HG03520 (cell line): Measurements from ENCODE around the gene ARHGAP22.

Experiments
- ATAC-seq: cut with Tn5 transposase; IDR thresholded peaks from one replicate; pipeline ENCODE4 v1.9.1; 2021; ENCODE audit warnings: mild to moderate bottlenecking, moderate library complexity; ENCODE audit not compliant: unreplicated experiment

The ARHGAP22 gene

DNA sequence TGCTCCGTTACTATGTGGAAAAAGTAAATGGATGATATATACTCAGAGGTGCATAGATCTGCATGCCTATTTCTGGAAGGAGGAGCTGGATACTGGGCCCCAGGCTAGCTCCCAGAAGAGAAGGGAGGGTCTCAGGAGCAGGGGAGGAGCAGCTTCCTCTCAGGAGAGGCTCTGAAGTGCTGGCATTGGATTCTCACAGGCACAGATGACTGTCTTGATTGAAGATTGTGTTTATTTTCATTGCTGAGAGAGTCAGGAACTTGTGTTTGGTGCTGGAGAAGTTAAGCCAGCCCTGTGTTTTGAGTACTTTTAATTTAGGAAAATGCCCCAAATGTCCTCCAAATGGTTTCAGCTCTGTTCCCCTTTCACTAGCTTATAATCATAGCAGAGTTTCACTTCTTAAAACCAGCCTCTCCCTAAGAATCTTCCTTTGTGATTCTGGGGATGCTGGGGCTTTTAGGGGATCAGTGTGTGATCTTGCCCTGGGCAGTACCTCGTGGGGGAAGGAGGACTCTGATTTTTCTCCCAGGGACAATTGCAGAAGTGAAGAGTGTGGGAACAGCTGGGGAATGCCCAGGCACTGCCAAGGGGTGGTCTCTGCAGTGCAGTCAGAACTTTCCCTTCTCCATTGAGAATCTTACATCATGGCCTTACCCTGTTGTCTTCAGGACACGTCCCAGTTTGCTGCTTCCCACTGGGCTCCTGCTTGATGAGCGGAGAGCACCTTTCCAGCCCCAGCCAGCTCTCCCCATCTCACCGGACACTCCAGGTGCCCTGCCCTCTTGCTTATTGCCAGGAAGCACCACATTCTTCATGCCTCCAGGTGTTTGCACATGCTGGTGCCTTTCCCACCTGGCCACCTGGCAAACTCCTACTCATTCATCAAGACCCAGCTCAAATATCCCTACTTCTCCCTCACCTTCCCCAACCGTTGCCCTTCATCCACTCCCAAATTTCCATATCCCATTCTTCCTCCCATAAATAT is 102.8 kb downstream of the ARHGAP22 start:
- ATAC-seq = no peak

DNA sequence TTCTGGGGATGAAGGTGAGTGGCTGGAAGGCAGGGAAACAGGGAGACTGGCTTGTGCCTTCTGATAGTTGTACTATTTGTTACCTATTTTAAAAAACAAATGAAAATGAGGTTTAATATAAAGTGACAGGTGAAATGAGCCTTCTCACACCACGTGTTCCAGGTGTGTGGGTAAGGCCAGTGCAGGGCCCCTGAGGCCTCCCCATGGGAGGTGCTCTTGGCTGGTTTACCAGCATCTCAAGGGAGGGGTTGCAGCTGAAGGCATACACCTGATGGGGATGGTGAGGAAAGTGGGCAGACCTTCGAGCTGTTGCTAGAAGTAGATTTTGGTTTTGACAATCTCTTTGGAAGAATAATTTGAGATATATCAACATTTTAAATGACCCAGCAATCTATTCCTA is 103.6 kb downstream of the ARHGAP22 start:
- ATAC-seq = no peak

DNA sequence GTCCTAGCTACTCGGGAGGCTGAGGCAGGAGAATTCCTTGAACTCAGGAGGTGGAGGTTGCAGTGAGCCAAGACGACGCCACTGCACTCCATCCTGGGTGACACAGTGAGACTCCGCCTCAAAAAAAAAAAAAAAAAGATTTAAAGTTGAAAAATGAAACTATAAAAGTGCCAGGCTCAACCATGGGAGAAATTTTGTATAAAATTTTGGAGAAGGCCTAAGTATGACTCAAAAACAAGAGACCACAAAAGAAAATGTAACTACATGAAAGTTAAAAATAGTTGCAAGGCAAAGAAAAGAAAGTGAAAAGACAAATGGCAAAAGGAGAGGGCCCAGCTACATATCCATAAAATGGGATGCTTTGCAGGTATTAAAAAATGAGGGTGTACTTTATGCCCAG is 104.1 kb downstream of the ARHGAP22 start:
- ATAC-seq = no peak

DNA sequence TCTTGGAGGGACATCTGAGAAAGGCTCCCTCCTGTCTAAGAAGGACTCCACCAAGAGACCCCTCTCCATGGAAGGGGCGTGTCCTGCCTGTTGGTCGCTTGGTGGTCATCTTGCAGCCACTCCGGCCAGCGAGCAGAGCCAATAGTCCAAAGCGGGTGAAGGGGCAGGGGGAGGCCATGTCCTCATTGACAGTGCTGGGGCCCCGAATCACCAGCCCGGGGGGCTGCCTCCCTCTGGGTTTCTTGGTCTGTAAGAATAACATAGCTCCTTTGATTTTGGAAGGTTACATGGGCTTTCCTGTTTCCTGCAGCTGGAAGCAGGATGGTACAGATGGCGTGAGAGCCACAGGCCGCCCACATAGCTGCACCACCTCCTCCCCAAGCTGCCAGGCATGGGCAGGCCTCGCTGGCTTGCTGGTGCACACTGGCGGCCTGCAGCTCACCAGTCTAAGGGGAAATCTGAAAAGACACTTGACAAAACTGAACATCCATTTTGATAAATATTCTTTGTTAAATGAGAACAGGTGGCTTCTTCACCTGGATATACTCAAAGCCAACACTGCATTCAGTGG is 105.8 kb downstream of the ARHGAP22 start:
- no peak for ATAC-seq

DNA sequence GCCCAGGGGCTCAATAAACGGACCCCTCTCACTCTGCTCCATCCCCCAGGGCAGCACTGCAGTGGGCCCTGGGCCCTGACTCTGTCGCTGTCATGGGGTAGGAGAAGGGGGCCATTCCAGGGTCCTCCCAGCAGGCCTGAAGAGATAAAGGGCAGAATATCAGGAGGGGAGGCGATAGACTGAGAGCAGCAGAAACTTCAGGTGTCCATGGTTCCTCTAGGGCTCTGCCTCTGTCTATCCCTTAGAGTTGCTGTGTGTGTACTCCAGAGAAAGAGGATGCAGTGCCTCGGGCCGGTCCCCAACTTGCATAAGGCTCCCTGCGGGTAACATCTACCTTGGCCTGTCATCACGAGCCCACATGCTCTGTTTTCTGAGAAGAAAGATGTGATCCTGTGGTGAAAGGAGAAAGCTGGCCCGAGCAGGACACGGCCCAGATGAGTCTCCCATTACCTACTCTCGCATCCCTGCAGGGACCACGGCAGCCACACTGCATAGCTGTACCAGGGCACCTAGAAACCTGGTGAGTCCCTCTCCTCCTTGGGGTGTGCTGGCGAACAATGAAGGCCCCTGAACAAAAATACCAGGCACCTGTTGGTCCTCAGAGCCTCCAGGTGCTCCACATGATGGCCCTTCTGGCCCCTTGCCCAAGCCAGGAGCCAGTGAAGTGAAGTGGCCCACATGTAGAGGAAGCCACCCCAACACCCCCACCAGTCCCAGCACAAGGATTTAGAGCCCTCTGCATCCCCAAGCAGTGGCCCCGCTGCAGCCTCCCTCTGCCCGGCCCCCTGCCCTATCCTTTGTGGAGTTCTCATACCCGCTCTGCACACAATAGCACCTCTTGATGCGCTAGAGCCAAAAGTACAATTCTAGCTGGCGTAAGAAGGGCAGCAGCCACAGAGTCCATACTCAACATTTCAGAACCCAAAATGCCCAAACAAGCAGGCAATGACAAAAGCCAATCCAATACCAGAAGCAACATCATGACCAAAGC is 106.8 kb downstream of the ARHGAP22 start:
- ATAC-seq = no peak

DNA sequence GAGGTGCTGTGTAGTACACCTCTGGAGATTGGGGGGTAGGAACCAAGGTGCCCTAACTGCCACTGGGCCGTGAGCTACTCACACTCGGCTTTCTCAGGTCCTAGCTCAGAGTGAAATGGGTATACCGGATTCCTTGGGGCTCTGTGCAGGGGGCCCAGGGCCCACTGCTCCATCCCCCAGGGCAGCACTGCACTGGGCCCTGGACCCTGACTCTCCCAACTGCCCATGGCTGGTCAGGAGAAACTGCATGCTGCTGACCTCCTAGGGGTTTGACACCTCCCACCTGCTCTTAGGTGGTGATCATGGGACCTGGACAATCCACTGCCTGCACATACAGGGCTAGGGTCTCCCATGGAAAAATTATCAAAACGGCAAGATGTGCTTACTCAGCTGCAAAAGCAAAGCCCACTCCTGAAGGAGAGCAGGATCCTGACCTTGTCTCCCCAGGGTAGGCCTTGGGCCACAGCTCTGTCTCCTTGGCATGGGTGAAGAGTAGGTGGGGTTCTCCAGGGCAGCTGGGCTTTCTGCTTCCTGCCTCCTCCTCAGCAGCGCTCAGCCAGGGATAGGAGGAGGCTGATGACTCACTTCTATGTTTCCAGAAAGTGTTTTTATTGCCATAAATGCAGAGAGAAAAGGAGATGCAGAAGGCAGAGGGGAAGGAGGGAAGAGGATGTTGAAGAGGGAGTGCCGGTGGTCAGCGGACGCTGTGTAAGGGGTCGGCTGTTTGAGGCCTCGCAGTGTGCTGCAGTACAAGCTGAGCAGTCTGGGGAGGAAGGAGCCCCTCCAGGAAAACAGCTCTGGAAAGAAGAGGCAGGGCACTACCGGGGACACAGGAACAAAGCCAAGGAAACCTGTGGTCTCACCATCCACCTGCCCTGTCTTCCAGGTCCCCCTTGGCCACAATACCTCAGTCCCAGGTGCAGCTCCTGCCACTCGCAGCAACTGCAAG is 107.8 kb downstream of the ARHGAP22 start:
- no peak for ATAC-seq

DNA sequence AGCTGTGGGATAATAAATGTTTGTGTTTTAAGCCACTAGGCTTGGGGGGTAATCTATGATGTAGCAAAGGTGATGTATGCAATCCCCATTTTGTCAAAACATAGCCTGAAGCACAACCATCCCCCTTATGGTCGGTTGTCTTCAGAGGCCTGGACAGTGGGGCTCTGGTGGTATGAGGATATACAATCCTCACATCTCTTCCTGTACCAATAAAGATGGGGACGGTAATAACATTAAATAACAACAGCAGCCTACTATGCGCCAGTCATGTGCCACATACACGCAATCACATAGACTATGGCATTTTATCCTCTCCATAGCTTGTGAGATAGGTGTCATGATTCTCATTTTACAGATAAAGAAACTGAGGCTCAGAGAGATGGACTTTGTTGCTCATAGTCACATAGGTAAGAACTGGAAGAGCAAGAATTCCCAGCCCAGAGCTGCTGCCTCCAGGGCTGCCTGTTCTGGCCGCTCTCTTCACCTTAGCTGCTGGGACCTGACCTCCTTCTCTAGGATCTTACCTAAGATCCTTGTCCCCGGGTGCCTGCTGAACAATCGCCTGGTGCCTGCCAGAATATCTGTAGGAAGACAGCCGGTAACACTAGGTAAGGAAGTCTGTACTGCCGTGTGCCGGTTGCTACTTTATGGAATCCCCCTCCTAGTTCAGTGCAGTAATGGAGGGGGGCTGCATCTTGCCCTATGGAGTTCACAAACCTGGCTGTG is 108.6 kb downstream of the ARHGAP22 start:
- no peak for ATAC-seq

DNA sequence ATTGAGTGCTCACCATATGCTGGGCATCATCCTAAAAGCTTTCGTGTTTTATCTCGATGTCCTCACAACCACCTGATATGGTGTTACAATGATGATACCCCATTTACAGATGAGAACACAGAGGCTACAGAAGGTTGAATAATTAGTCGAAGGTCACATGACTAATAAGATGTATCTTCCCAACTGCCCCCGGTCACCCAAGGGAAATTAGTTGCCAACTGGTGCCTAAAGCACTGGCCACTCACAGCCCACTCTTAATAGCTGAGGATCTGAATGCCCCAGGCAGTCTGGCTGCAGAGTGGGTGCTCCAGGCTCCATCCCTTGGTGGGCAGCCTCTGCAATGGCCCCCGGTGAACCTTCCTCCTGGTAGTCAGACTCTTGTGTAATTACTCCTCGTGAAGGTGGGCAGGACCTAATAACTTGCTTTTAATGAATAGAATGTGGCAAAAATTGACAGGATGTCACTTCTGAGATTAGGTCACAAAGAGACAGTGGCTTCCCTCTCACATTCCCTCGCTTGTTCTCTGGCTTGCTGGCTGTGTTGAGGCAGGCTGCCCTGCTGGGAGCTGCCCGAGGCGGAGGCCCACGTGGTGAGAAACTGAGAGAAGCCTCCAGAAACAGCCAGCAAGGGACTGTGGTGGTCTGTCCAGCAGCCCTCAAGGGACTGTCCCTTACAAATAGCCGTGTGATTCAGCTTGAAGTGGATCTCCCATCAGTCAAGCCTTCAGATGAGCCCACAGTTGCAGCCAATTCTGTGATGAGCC is 109.4 kb downstream of the ARHGAP22 start:
- ATAC-seq = no peak

DNA sequence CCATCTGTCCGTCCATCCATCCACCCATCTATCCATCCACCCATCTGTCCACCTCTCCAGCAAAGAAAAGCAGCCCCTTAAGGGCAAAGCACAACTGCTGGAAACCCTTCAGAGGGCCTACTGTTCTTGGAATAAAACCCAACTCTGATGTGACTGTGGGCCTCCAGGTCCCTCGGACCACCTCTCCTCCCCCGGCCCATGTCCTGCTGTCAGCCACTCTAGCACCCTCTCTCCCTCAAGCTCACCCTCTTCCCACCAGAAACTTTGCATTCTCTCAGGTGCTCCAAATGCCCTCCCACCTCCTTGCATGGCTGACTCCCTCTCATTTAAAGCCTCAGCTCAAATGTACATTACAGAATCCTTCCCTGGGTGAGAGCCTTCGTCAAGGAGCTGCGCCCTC is 110.3 kb downstream of the ARHGAP22 start:
- ATAC-seq = no peak

DNA sequence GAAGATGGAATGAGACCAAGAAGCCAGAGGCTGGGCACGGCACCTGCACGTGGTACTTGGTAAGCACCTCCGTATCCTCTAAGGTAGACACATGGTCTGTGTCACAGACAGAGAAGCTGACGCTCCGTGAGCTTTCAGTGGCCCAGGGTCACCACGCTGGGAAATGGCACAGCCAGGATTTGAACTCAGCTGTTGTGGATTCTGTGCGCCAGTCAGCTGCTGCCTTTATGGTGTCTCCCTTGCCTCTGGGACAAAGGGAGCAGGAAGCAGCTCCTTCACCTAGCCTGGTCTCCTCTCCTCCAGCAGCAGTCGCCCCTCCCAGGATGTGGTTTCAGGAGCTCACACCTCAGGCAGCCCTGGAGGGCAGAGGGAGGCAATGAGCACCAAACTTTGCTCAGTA is 110.8 kb downstream of the ARHGAP22 start:
- no peak for ATAC-seq

DNA sequence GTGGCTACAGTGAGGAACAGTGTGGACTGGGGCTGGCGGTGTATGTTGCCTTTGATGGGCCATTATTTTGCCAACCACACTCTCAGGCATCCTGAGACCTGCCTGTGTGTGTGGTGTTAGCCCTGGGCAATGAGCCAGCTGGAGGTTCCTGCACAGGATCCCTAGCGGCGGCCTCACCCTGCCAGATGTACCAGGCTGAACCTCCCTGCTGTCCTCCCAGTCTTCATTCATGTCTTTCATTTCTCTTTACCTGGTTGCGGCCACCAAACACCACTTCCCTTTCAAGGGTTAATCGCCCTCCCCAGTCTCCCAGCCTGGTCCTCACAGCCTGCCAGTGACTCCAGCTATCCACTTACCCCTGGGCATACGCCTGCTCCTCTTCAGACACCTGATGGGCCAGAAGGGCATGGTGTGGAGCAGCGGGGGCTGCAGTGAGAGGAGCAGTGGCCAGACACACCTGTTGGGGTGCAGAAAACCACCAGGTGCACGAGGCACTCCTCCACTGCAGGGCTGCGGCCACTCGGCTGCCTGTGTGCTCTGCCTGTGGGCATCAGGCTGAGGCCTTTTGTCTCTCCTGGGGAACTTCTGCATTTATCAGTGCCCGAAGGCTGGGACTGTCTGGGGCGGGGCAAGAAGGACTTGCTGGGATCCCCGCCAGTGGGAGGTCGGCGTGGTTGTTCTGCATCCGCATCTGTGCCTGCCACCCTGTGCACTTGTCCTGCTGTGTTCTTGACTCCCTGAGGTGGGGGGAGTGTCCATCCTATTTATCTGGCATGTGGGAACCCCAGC is 111.6 kb downstream of the ARHGAP22 start:
- ATAC-seq = no peak

DNA sequence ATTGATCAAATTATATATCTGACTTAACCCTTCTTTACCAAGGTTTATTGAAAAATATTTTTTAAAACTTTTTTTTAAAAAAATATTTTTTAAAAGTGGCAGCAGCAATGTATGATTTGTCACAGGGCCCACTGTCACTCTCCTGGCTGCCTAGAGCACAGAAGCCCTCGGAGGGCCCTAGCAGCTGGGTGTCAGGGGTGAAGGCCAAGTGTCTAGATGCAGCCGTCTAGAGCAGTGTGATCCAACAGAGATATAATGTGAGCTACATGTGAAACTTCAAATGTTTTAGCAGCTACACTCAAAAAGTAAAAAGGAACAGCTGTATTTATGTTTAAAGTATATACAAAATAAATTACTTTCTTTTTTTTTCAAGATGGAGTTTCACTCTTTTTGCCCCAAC is 112.7 kb downstream of the ARHGAP22 start:
- no peak for ATAC-seq

DNA sequence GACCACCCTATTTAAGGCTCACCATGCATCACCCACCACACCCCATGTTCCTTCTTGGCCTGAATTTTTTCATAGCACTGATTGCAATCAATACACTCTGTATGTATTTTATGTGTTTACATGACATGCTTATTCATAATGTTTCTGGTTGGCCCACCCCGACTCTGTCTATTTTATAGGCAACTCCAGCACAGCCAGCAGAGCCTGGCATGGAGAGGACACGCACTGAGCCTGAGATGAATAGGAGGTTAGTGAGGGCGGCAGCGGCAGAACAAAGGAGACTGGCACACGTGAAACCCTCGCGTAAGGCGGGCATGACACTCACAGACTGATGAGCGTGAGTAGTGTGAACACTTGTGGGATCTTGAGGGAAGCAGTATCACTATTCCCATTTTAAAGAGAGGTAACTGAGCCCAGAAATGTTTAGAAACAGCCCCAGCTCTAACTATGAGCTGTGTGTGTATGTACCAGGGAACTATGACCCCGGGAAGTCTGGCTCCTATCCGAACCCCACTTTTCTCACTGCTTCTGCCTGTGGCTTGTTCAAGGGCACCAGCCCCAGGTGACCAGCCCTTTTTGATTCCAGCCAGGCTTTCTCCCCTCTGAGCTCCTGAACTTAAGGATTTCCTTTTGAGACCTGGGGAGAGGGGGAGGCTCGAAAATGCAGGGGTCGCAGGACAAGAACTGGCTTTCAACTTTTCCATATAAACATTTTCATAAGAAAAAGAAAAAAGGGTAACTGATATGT is 113.3 kb downstream of the ARHGAP22 start:
- no peak for ATAC-seq

DNA sequence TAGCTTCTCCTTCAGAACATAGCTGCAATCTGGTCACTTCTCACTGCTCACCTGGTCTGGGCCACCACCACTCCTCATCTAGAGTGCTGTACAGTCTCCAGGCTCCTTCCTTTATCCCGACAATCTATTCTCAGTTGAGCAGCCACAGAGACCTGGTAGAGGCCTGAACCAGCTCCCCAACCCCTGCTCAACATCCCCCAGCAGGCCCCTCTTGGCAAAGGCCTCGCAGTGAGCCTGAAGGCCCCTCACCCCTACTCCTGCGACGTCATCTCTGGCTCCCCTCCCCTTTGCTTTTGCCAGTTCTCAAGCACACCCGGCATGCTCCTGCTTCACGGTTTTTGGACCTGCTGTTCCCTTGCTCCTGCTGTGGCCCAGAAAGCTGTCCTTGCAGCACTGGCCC is 113.9 kb downstream of the ARHGAP22 start:
- ATAC-seq = no peak

DNA sequence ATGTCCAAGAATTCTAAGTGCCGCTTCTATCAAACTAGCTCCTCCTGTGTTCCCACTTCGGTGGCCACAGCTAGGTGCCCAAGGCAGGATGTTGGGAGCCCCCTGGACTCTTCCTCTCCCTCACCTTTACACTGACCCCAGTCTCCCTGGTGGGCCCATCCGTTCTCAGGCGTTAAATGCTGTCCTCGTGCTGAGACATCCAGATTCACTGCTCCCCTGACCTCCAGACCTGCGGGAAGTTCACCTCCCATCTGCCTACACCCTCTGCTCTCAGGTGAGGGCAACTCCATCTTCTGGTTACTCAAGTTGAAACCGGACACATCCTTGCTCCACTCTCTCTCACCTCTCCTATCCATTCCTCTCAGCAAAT is 114.3 kb downstream of the ARHGAP22 start:
- no peak for ATAC-seq

DNA sequence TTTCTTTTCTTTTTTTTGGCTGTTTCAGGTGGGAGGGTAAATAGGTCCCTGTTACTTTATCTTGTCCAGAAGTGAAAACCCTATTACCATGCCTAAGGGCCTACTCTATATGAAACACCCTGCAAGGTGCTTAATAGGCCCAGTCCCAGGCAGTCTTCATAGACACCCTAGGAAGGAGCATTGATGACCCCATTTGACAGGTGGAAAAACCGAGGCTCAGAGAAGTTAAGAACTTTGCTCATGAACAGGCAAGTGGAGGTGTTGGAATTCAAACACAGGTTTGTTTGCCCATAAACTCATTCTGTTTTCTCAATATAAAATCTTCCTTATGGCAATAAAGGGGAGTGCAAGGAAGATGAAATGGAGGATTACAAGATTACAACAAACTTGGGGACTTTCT is 115.8 kb downstream of the ARHGAP22 start:
- no peak for ATAC-seq

DNA sequence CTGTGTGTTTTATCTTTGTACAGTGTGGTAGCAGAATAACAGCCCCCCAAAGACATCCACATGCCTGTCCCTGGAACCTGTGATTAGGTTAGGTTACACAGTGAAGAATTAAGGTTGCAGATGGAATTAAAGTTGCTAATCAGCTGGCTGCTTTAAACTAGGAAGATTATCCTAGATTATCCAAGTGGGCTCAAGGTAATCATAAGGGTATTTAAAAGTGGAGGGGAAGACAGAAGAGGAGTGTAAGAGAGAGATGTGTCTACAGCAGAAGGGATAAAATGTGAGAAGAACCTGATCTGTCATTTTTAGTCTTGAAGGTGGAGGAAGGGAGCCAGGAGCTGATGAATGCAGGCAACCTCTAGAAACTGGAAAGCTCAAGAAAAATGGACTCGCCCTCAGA is 117.6 kb downstream of the ARHGAP22 start:
- no peak for ATAC-seq
